Coronary artery (tissue), 2 donors: ENCODE data around the gene MYADML2.

Source experiments
- DNase-seq: peaks from one replicate; pipeline ENCODE4 v3.0.0-alpha.2; 2017; ENCODE audit warnings: low spot score
- H3K27ac ChIP-seq, 2 donors: fragments of 200-600 bp; sonication (generic); one replicate each; pipeline ENCODE4 v1.5.1; 2016 to 2019
- H3K4me3 ChIP-seq: fragments of 200-600 bp; sonication (generic); 2 replicates; pipeline ENCODE4 v1.5.1; 2016; ENCODE audit warnings: mild to moderate bottlenecking, moderate library complexity
- TF ChIP-seq, protein P1 (sequence below): fragments of 200-600 bp; sonication (generic); IDR thresholded peaks from one replicate; pipeline ENCODE4 v1.5.1; 2019; ENCODE audit warnings: antibody characterized with exemption

MYADML2 gene

DNA sequence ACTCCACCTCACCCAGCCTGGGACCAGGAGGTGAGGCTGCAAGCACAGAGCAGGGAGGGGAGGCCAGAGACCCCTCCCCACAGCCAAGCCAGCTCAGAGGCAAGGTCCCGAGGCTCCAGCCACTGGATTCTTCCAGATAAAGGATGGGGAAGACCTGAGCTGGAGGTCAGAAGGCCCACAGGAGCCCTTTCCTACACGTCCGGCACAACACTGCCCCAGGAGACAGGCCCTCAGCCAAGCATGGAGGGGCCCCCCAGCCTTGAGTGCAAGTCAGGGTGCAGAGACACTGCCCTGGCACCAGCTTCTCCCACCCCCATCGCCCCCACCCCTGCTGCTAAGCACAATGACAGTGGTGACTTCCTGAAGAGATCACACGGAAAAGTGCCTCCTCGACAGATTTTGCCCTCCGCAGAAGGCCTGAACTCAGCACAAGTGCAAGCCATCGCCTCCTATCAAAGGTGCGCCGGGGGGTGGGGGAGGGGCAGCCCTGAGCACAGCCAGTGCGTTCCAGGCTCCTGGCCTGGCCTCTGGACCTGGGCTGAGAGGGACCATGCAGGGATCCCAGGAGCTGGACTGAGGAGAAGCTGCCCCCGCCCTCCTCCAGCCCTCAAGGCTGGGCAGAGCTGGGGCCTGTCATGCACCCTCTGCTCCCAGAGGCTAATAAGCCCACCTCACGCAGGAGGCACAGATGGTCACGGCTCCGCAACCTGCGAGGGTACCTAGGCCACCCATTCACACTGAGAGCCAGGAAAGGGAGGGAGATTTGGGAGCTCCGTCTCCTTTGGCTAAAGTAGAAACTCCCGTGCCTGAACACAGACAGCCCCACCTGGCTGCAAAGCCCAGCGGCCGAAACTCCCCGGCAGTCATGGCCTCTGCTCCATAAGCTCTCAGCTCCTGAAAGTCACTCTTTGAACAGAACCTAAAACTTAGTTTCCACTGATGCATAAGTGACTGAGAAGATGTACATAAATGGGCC is 22.2 kb downstream of the MYADML2 start:
- peak overlapping the region in 1 of 2 donors; percentile 77 for H3K27ac ChIP-seq
- TF ChIP-seq, protein P1, sequence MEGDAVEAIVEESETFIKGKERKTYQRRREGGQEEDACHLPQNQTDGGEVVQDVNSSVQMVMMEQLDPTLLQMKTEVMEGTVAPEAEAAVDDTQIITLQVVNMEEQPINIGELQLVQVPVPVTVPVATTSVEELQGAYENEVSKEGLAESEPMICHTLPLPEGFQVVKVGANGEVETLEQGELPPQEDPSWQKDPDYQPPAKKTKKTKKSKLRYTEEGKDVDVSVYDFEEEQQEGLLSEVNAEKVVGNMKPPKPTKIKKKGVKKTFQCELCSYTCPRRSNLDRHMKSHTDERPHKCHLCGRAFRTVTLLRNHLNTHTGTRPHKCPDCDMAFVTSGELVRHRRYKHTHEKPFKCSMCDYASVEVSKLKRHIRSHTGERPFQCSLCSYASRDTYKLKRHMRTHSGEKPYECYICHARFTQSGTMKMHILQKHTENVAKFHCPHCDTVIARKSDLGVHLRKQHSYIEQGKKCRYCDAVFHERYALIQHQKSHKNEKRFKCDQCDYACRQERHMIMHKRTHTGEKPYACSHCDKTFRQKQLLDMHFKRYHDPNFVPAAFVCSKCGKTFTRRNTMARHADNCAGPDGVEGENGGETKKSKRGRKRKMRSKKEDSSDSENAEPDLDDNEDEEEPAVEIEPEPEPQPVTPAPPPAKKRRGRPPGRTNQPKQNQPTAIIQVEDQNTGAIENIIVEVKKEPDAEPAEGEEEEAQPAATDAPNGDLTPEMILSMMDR, result no peak
- no peak for DNase-seq
- H3K4me3 ChIP-seq, result peak overlapping the region; percentile 17

DNA sequence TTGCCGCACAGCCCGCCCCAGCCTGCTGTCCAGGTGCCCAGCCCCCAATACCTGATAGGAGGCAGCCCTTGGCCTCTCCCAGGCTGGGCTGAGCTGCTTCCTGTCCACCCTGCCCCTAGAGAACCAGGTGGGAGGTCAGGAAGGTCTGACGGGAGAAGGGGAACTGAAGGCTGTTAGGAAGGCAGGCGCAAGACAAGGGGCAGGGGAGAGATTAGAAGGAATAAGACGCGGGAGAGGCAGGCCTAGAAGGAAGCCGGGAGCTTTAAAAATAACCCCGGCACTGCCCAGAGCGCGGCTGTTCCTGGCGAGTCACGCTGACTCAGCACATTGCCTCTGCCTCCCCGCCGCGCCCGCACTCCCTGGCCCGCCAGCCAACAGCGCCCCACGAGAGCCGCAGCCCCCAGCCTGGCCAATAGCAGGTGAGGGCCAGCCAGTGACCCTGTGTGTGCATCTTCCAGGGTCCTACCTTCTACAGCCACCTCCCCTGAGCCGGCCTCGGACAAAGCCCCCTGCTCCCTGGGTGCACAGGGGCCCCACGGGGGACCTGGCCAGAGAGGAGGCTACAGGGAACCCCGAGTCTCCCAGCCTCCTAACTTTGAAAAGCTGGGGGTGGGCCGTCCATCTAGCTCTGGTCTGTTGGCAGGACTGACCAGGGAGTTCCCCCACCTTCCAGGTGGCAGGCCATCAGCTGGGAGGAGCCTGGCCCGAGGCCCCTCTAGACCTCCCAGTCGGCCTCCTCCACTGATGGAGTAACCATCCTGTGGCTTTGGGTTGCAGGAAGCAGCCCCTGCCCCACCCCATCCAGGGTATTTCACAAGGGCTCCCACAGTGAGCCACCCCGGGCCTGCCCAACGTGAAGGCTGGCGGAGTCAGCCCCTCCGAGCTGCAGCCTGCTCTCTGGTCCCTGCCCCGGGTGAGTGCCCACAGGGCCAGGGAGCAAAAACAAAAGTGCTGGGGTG is 23.5 kb downstream of the MYADML2 start:
- TF ChIP-seq, protein P1, result no peak
- DNase-seq, result no peak
- peak overlapping the region; percentile 64 for H3K4me3 ChIP-seq
- H3K27ac ChIP-seq, result peak overlapping the region; percentile 16 to 77

DNA sequence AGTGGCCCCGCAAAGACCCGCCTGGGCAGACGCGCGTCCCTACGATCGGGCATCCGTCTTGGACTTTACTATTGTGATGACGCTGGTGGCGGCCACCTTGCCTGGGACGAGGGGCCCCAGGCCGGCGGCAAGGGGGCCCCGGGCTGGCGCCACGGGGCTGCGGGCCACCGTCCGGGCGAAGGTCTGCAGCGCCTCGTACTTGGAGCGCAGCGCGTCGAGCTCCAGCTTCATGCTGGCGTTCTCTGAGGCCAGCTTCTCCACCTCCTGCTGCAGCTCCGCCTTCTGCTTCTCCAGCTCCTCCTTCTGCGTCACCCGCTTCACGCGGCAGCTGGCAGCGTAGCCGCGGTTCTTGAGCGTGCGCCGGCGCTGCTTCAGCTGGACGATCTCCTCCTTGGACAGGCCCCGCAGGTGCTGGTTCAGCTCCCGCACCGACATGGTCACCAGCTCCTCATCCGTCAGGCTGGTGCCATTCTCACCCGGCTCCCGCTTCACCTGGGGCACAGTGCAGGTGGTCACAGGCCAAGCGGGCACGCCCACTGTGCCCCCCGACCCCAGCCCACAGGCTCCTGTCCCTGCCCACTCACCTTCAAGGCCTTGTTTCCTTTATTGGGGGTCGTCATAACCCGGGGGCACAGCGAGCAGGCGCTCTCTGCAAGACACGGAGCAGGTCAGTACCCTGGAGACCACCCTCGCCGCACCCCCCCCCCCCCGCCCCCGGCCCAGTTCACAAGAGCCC is 24.3 kb downstream of the MYADML2 start:
- H3K27ac ChIP-seq, result peak overlapping the region; percentile 16 to 77

DNA sequence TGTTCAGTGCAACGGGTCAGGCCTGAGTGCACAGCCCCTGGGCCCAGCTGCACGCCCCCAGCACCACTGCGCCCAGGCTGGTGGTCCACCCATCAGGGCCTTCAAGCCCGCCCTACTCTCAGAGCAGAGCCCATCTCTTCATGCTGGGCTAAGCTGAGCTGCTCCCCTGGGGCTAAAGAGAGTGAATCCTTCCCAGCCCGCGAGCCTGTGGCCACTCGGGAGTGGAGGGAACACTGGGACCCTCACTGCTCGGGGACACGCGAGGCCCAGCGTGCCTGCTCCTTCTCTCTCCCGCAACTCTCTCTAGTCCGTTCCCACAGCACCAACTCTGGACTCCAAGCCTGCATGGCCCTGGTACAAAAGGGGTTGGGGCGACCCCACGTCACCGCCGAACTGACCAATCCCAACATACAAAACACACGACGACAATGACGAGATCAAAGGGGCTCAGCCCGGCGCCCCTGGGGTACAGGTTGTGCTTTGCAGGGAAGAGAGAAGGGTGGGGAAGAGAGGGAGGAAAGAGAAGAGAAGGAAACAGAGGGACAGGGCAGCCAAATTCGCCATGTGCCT is 25.0 kb downstream of the MYADML2 start:
- DNase-seq, result no peak
- H3K27ac ChIP-seq, result peak overlapping the region in 1 of 2 donors; percentile 36

More for the DNA sequence above, 24.3 kb downstream of the MYADML2 start:
- DNase-seq, result no peak
- H3K4me3 ChIP-seq, result peak overlapping the region; percentile 64
- TF ChIP-seq, protein P1, result no peak

DNA sequence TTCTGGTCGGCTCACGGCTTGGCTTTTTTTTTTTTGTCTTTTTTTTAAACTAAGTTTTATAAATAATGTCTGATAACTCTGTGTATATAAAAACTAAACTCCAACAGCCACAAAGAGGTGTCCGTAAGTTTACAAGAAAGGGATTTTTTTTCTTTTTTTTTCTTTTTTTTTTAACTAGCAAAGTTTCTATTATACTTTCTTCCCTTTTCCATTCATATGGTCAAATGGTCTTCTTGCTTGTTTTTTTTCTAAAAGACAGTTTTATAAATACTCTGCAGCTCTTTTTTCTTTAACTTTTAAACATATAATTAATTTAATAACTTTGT is 25.5 kb downstream of the MYADML2 start:
- no peak overlapping the region for H3K4me3 ChIP-seq
- TF ChIP-seq, protein P1, result no peak
- DNase-seq, result no peak
- H3K27ac ChIP-seq, result no peak overlapping the region

More for the DNA sequence above, 25.0 kb downstream of the MYADML2 start:
- H3K4me3 ChIP-seq, result no peak overlapping the region
- TF ChIP-seq, protein P1, result no peak
